HEK293 (cell line): Measurements from ENCODE around the gene MYBBP1A.

Source experiments
- KLF1 ChIP-seq: fragments of 450-650 bp; formaldehyde crosslinking; IDR thresholded peaks from 2 replicates; pipeline ENCODE4 v1.5.1; 2016; ENCODE audit warnings: missing biosample characterization, missing genetic modification characterization
- ZBTB11 ChIP-seq: fragments of 450-650 bp; formaldehyde crosslinking; conservative IDR thresholded peaks from 2 replicates; pipeline ENCODE4 v1.5.1; 2016; ENCODE audit warnings: low read depth, missing biosample characterization, missing genetic modification characterization
- ZNF530 ChIP-seq: fragments of 450-650 bp; formaldehyde crosslinking; IDR thresholded peaks from 2 replicates; pipeline ENCODE4 v1.5.1; 2016; ENCODE audit warnings: low read depth, missing biosample characterization, missing genetic modification characterization
- TF ChIP-seq, protein P1 (sequence below): fragments of 450-650 bp; formaldehyde crosslinking; IDR thresholded peaks from 2 replicates; pipeline ENCODE4 v1.5.1; 2016; ENCODE audit warnings: missing biosample characterization, missing genetic modification characterization

GRCh38 chr17:4562015-4562969 is 7.1 kb upstream of the MYBBP1A start:
- no peak for TF ChIP-seq ZNF530 (tag by site-specific recombination)
- no peak for TF ChIP-seq KLF1
- TF ChIP-seq, protein P1, sequence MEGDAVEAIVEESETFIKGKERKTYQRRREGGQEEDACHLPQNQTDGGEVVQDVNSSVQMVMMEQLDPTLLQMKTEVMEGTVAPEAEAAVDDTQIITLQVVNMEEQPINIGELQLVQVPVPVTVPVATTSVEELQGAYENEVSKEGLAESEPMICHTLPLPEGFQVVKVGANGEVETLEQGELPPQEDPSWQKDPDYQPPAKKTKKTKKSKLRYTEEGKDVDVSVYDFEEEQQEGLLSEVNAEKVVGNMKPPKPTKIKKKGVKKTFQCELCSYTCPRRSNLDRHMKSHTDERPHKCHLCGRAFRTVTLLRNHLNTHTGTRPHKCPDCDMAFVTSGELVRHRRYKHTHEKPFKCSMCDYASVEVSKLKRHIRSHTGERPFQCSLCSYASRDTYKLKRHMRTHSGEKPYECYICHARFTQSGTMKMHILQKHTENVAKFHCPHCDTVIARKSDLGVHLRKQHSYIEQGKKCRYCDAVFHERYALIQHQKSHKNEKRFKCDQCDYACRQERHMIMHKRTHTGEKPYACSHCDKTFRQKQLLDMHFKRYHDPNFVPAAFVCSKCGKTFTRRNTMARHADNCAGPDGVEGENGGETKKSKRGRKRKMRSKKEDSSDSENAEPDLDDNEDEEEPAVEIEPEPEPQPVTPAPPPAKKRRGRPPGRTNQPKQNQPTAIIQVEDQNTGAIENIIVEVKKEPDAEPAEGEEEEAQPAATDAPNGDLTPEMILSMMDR = no peak
- TF ChIP-seq ZBTB11 = no peak
